ENCODE results near the gene MAN2B2.

GRCh38 chr4:6634746-6635145 lies 59.8 kb downstream of the MAN2B2 start:
- TF ChIP-seq CTCF (IDR thresholded peaks at IDR 0.05) = no peak
- no peak for TF ChIP-seq EP300 (IDR thresholded peaks at IDR 0.05)
